Large intestine (tissue), 3 donors: ENCODE data around the gene WFDC5. TPM values are rescaled to one million over a fixed set of nuclear protein-coding genes. Genes with fewer than 3 reads are reported as not detected.

Experiments used
- DNase-seq, 2 donors: peaks; one replicate each; pipeline versions ENCODE4 v3.0.0 to v3.0.0-alpha.2; 2013
- H3K27ac ChIP-seq: one replicate; pipeline ENCODE4 v1.5.1; 2013; ENCODE audit warnings: low read length
- H3K27me3 ChIP-seq: 2 replicates; pipeline ENCODE4 v1.6.1; 2013; ENCODE audit warnings: low read length; ENCODE audit not compliant: control insufficient read depth, insufficient read depth
- H3K36me3 ChIP-seq: 2 replicates; pipeline ENCODE4 v1.6.1; 2013; ENCODE audit warnings: low read length; ENCODE audit not compliant: control insufficient read depth, insufficient read depth
- H3K4me1 ChIP-seq: one replicate; pipeline ENCODE4 v1.6.1; 2013; ENCODE audit warnings: low read length; ENCODE audit not compliant: control insufficient read depth, insufficient read depth
- H3K4me3 ChIP-seq: one replicate; pipeline ENCODE4 v1.5.1; 2013; ENCODE audit warnings: low read length
- H3K9me3 ChIP-seq: one replicate; pipeline ENCODE4 v1.6.1; 2013; ENCODE audit warnings: mild to moderate bottlenecking, low read depth, low read length, moderate library complexity; ENCODE audit not compliant: control insufficient read depth
- WGBS: methylation state at CpG from one replicate; pipeline ENCODE4 v1.1.5; 2013; ENCODE audit warnings: low lambda C conversion rate; ENCODE audit not compliant: insufficient coverage; 5-methylcytosine and 5-hydroxymethylcytosine counted together
- polyA plus RNA-seq: library from polyadenylated mRNA; unstranded; fragments of 120-200 nt; gene quantifications from one replicate; pipeline ENCODE4 v1.2.1, GENCODE V29; 2013

Gene WFDC5
- polyA plus RNA-seq, 1 donor, result not detected

GRCh38 chr20:45101333-45101850 lies 13.6 kb downstream of the WFDC5 start:
- Histone ChIP-seq H3K36me3 (no peaks in the 10 kb centered on the region), H3K4me3 (no peak overlapping the region), H3K27me3 (peaks cover 68% of the 10 kb centered on the region), H3K9me3 (peaks cover 10% of the 10 kb centered on the region), H3K27ac (no peak overlapping the region), H3K4me1 (peaks cover 2% of the 10 kb centered on the region)
- DNase-seq, result no peak
- WGBS, result no CpG with 5 or more reads among the region's 6 CpGs

DNA sequence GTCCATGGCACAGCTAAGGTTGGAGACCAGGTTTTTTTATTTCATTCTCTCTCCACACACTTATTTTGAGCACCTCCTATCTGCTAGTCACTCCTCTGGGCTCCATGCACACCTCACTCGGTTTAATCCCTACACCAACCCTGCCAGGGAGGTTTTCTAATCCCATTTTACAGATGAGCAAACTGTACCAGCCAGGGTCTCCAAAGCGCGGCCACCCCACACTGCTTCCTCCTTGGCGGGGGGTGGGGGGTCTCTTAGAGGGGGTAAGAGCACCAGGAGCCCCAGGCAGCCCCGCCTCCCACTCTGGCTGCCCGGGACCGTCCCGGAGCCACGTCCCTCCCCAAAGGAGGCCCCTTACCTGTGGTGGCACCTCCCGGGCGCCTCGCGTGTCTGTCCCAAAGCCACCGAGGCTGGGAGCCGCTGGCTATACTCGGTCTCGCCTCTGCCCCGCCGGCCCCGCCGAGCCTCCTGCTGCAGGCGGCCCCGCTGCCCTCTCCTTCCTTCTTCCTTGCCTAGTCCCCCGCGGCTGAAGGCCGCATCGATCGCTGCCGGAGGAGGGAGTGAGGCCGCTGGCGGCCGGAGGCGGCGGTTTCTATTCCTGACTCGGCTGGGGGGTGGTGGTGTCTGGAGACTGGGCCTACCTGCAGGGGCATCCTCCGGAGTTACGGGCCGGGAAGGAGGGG lies 14.3 kb downstream of the WFDC5 start, which contains the start of gene KCNS1:
KCNS1 (minus strand) TSS at position 565 of the 683 bp plus-strand sequence. CDS start 1,891 bp downstream, outside the sequence.
- H3K4me1 ChIP-seq, result peaks cover 2% of the 10 kb centered on the region
- peaks cover 10% of the 10 kb centered on the region for H3K9me3 ChIP-seq
- peaks cover 72% of the 10 kb centered on the region for H3K27me3 ChIP-seq
- no peak within 1 kb of the TSS for H3K4me3 ChIP-seq
- WGBS, result 11% methylated on average over 1 of the region's 38 CpGs
- H3K27ac ChIP-seq, result no peak within 1 kb of the TSS
- H3K36me3 ChIP-seq, result no peaks in the 10 kb centered on the region
- peak in 1 of 2 donors; percentile 32 for DNase-seq

DNA sequence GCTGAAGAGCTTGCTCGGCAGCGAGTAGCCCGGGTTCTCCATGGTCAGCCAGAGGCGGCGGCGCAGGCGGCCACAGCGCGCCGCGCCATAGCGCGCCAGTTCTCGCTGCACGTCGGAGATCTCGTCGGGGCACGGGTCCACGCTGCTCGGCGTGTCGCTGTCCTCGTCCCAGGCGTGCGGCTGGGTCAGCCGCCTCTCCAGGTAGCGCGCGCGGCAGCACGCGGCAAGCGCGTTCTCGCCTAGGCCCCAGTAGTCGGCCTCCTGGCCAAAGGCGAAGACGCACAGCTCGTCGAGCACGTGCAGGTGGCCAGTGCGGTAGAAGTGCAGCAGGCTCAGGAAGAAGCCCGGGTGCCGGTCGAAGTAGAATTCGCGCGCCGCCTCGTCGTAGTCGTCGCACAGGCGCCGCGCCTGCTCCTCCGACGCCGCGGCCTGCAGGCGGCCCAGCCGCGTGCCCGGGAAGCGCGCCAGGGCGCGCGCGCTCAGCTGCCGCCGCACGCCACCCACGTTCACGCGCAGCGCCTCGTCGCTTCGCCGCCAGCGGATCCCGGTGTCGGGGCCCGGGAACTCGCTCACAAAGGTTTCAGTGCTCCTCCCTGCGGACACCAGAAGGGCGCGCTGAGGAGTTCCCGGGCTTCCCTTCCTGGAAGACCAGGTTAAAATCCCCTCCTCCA lies 16.7 kb downstream of the WFDC5 start:
- peak; percentile 33 to 73 for DNase-seq

DNA sequence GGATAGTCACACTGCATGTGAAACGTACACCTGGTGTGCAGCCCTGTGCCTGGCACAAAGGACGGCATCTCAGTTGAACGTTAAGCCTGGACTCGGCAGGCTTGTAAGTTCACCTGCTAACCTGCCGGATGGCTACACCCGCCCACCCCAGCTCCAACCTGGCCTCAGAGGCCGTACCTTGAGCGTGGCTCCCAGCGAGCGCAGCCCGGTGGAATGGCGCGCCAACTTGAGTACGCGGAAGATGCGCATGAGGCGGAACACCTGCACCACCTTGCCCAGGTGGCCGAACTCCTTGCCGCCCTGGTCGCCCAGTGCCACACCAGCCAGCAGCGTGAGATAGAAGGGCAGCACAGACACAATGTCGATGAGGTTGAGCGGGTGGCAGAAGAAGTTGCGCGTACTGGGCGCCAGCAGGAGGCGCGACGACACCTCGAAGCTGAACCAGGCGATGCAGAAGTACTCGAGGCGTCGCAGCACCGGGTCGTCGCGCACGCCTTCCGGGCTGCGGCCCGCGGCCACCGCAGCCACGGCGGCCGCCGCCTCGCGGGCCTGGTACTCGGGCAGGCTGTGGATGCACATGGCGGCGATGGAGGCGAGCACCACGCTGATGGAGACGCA lies 17.4 kb downstream of the WFDC5 start:
- H3K36me3 ChIP-seq, result no peaks in the 10 kb centered on the region
- H3K9me3 ChIP-seq, result peaks cover 10% of the 10 kb centered on the region
- no peak overlapping the region for H3K27ac ChIP-seq
- WGBS, result no CpG with 5 or more reads among the region's 56 CpGs
- peaks cover 58% of the 10 kb centered on the region for H3K27me3 ChIP-seq
- DNase-seq, result peak; percentile 72 to 77
- H3K4me3 ChIP-seq, result peak overlapping the region; percentile 21
- peaks cover 2% of the 10 kb centered on the region for H3K4me1 ChIP-seq

More for the DNA sequence above, 16.7 kb downstream of the WFDC5 start:
- peak overlapping the region; percentile 21 for H3K4me3 ChIP-seq
- peaks cover 62% of the 10 kb centered on the region for H3K27me3 ChIP-seq
- peaks cover 10% of the 10 kb centered on the region for H3K9me3 ChIP-seq
- H3K36me3 ChIP-seq, result no peaks in the 10 kb centered on the region
- no peak overlapping the region for H3K27ac ChIP-seq
- WGBS, result no CpG with 5 or more reads among the region's 91 CpGs
- peaks cover 2% of the 10 kb centered on the region for H3K4me1 ChIP-seq

GRCh38 chr20:45096781-45097180 lies 18.2 kb downstream of the WFDC5 start:
- Histone ChIP-seq H3K27me3 (peaks cover 58% of the 10 kb centered on the region), H3K27ac (no peak overlapping the region), H3K36me3 (no peaks in the 10 kb centered on the region), H3K4me3 (no peak overlapping the region), H3K9me3 (peaks cover 10% of the 10 kb centered on the region), H3K4me1 (peaks cover 2% of the 10 kb centered on the region)
- DNase-seq, result no peak
- WGBS, result no CpG with 5 or more reads among the region's 9 CpGs

GRCh38 chr20:45095805-45096238 lies 19.2 kb downstream of the WFDC5 start:
- no peak overlapping the region for H3K27ac ChIP-seq
- peaks cover 8% of the 10 kb centered on the region for H3K9me3 ChIP-seq
- peaks cover 48% of the 10 kb centered on the region for H3K27me3 ChIP-seq
- no peaks in the 10 kb centered on the region for H3K4me1 ChIP-seq
- H3K4me3 ChIP-seq, result no peak overlapping the region
- H3K36me3 ChIP-seq, result no peaks in the 10 kb centered on the region
- WGBS, result no CpG with 5 or more reads among the region's 7 CpGs
- DNase-seq, result no peak

DNA sequence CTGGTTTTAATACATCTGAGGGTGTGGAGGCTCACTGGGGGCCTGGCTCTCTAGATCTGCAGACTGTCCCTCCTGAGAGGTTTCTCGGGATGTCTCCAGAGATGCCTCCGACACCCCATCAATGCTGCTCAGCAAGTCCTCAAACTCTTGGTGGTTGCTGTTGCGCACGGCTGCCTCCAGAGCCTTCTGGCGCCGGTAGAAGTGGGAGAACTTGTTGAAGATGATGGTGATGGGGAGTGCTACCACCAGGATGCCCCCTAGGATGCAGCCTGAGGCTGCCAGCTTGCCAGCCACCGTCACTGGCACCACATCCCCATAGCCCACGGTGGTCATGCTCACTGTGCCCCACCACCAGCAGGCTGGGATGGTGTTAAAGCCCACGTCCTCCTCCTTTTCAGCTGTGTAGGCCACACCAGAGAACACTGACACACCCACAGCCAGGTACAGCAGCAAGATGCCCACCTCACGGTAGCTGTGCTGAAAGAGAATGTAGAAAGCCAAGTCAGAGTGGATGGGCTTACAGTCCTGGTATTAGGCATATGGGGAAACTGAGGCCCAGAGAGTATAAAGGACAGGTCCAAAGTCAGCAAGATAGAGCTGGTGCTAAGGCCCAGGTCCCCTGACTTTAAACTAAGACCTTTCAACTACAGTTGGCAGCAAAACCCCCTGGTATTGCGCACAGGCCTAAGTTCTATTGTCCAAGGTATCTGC lies 20.0 kb downstream of the WFDC5 start:
- Histone ChIP-seq H3K9me3 (peaks cover 7% of the 10 kb centered on the region), H3K27me3 (peaks cover 40% of the 10 kb centered on the region), H3K4me3 (no peak overlapping the region), H3K27ac (no peak overlapping the region), H3K36me3 (no peaks in the 10 kb centered on the region), H3K4me1 (no peaks in the 10 kb centered on the region)
- DNase-seq, result no peak
- WGBS, result no CpG with 5 or more reads among the region's 11 CpGs

- Histone ChIP-seq H3K4me3 (no peak overlapping the region), H3K9me3 (peaks cover 7% of the 10 kb centered on the region), H3K27me3 (peaks cover 32% of the 10 kb centered on the region), H3K36me3 (no peaks in the 10 kb centered on the region), H3K27ac (no peak overlapping the region), H3K4me1 (no peaks in the 10 kb centered on the region)
- WGBS, result no CpG with 5 or more reads among the region's 2 CpGs
- DNase-seq, result no peak
Measured at GRCh38 chr20:45094201-45094600, 20.8 kb downstream of the WFDC5 start.

- Histone ChIP-seq H3K9me3 (peaks cover 3% of the 10 kb centered on the region), H3K27me3 (peaks cover 20% of the 10 kb centered on the region), H3K4me3 (no peak overlapping the region), H3K36me3 (no peaks in the 10 kb centered on the region), H3K4me1 (no peaks in the 10 kb centered on the region), H3K27ac (no peak overlapping the region)
- no peak for DNase-seq
- no CpG with 5 or more reads among the region's 7 CpGs for WGBS
Measured at GRCh38 chr20:45092898-45093297, 22.1 kb downstream of the WFDC5 start.

GRCh38 chr20:45091366-45091765 lies 23.6 kb downstream of the WFDC5 start:
- Histone ChIP-seq H3K4me1 (no peaks in the 10 kb centered on the region), H3K4me3 (no peak overlapping the region), H3K27me3 (peaks cover 5% of the 10 kb centered on the region), H3K9me3 (no peaks in the 10 kb centered on the region), H3K27ac (no peak overlapping the region), H3K36me3 (no peaks in the 10 kb centered on the region)
- no peak for DNase-seq
- no CpG with 5 or more reads among the region's 3 CpGs for WGBS
